Activated CD4-positive, CD25-positive, alpha-beta regulatory T cell treated with anti-CD3 and anti-CD28 coated beads, Interleukin-2, amount 50 U/mL, for 24 hours (primary cell): ENCODE data around the gene LRRN4CL.
"Not testable (repeated sequence)": the region's sequence is repeated elsewhere in the genome, so short reads cannot be mapped to it uniquely, and the experiment has no call there.

Experiments used
- ATAC-seq, 2 donors: fragments of 150-1000 bp; cut with Tn5 transposase; one replicate each; pipeline ENCODE4 v1.10.0; 2021; ENCODE audit warnings: mild to moderate bottlenecking in 1 of 2, moderate library complexity in 1 of 2

Gene LRRN4CL

GRCh38 chr11:62675415-62675814 is 13.9 kb downstream of the LRRN4CL start:
- ATAC-seq, result not testable (repeated sequence)

- no peak for ATAC-seq
Measured at GRCh38 chr11:62673196-62673525, 16.2 kb downstream of the LRRN4CL start.

GRCh38 chr11:62671608-62672389 is 17.5 kb downstream of the LRRN4CL start, which contains the start of the genes LBHD1 and UQCC3:
LBHD1 (minus strand) TSS chr11:62672267; CDS start chr11:62670031, 2,236 bp downstream.
UQCC3 (plus strand) TSS chr11:62671673; CDS start chr11:62671746, 73 bp downstream.
- peak; percentile 88 to 90 for ATAC-seq

GRCh38 chr11:62671236-62671607 is 18.1 kb downstream of the LRRN4CL start:
- peak; percentile 3 to 8 for ATAC-seq

GRCh38 chr11:62669420-62670161 is 19.7 kb downstream of the LRRN4CL start:
- ATAC-seq, result no peak

GRCh38 chr11:62667460-62667859 is 21.9 kb downstream of the LRRN4CL start:
- ATAC-seq, result no peak

- no peak for ATAC-seq
Measured at GRCh38 chr11:62666259-62666926, 22.9 kb downstream of the LRRN4CL start.

- ATAC-seq, result peak; percentile 33 to 38
Measured at GRCh38 chr11:62665599-62666258, 23.6 kb downstream of the LRRN4CL start.

GRCh38 chr11:62665075-62665598 is 24.2 kb downstream of the LRRN4CL start, which contains the start of the genes C11orf98 and CSKMT:
C11orf98 (minus strand) TSS chr11:62665210; CDS start chr11:62665169, 41 bp downstream.
CSKMT (plus strand) TSS chr11:62665312; CDS start chr11:62665880, 568 bp downstream.
- ATAC-seq, result peak; percentile 92

- ATAC-seq, result peak; percentile 55 to 67
Measured at GRCh38 chr11:62664405-62665074, 24.8 kb downstream of the LRRN4CL start.

- no peak for ATAC-seq
Measured at GRCh38 chr11:62656796-62657429, 32.4 kb downstream of the LRRN4CL start.

GRCh38 chr11:62654297-62654696 is 35.0 kb downstream of the LRRN4CL start:
- no peak for ATAC-seq

- ATAC-seq, result no peak
Measured at GRCh38 chr11:62652161-62653006, 36.9 kb downstream of the LRRN4CL start.

- not testable (repeated sequence) for ATAC-seq
Measured at GRCh38 chr11:62650283-62650682, 39.0 kb downstream of the LRRN4CL start.

GRCh38 chr11:62649486-62649885 is 39.8 kb downstream of the LRRN4CL start:
- ATAC-seq, result no peak

- ATAC-seq, result no peak
Measured at GRCh38 chr11:62648967-62649364, 40.4 kb downstream of the LRRN4CL start.

GRCh38 chr11:62648185-62648966 is 41.0 kb downstream of the LRRN4CL start:
- no peak for ATAC-seq

GRCh38 chr11:62647609-62648005 is 41.7 kb downstream of the LRRN4CL start:
- no peak for ATAC-seq
